HL-60 (cell line): Measurements from ENCODE around the gene PRDM16.

Source experiments
- DNase-seq, 2 experiments: peaks; one replicate each; pipeline ENCODE4 v3.0.0-alpha.2; 2010 to 2020; ENCODE audit warnings: low read depth in 1 of 2, low spot score in 1 of 2
- H3K27ac ChIP-seq: fragments of 250-450 bp; sonication (Bioruptor Pico); replicated peaks from 2 replicates; pipeline ENCODE4 v1.5.1; 2020; ENCODE audit warnings: mild to moderate bottlenecking, moderate library complexity
- H3K27me3 ChIP-seq: fragments of 250-450 bp; sonication (Bioruptor Pico); 2 replicates; pipeline ENCODE4 v1.5.1; 2021; ENCODE audit warnings: mild to moderate bottlenecking, moderate library complexity; ENCODE audit not compliant: insufficient read depth, poor library complexity, severe bottlenecking
- H3K4me3 ChIP-seq: replicated peaks from 2 replicates; pipeline ENCODE4 v1.5.1; 2011; ENCODE audit warnings: mild to moderate bottlenecking, control low read depth, low read length; ENCODE audit not compliant: insufficient read depth
- CTCF ChIP-seq: IDR thresholded peaks from one replicate; pipeline ENCODE4 v1.5.1; 2011; ENCODE audit warnings: low read length, control low read depth, inconsistent platforms; ENCODE audit not compliant: insufficient read depth
- GABPA ChIP-seq: IDR thresholded peaks from 2 replicates; pipeline ENCODE4 v1.6.1; 2012; ENCODE audit warnings: low read depth
- POLR2AphosphoS5 ChIP-seq: IDR thresholded peaks from 2 replicates; pipeline ENCODE4 v1.6.1; 2012; ENCODE audit warnings: low read depth
- SPI1 ChIP-seq: IDR thresholded peaks from 2 replicates; pipeline ENCODE4 v1.6.1; 2012; ENCODE audit warnings: low read depth, mild to moderate bottlenecking, borderline replicate concordance
- TF ChIP-seq, protein P1 (sequence below): IDR thresholded peaks from 2 replicates; pipeline ENCODE4 v1.6.1; 2012; ENCODE audit warnings: low read depth; ENCODE audit not compliant: insufficient replicate concordance

Gene PRDM16

GRCh38 chr1:3171761-3172160, 102.8 kb downstream of the PRDM16 start:
- no peak overlapping the region for H3K4me3 ChIP-seq
- TF ChIP-seq GABPA (no peak), POLR2AphosphoS5 (no peak), CTCF (no peak), SPI1 (no peak)
- TF ChIP-seq, protein P1, sequence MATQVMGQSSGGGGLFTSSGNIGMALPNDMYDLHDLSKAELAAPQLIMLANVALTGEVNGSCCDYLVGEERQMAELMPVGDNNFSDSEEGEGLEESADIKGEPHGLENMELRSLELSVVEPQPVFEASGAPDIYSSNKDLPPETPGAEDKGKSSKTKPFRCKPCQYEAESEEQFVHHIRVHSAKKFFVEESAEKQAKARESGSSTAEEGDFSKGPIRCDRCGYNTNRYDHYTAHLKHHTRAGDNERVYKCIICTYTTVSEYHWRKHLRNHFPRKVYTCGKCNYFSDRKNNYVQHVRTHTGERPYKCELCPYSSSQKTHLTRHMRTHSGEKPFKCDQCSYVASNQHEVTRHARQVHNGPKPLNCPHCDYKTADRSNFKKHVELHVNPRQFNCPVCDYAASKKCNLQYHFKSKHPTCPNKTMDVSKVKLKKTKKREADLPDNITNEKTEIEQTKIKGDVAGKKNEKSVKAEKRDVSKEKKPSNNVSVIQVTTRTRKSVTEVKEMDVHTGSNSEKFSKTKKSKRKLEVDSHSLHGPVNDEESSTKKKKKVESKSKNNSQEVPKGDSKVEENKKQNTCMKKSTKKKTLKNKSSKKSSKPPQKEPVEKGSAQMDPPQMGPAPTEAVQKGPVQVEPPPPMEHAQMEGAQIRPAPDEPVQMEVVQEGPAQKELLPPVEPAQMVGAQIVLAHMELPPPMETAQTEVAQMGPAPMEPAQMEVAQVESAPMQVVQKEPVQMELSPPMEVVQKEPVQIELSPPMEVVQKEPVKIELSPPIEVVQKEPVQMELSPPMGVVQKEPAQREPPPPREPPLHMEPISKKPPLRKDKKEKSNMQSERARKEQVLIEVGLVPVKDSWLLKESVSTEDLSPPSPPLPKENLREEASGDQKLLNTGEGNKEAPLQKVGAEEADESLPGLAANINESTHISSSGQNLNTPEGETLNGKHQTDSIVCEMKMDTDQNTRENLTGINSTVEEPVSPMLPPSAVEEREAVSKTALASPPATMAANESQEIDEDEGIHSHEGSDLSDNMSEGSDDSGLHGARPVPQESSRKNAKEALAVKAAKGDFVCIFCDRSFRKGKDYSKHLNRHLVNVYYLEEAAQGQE = no peak
- H3K27me3 ChIP-seq = peaks cover 9% of the 10 kb centered on the region
- H3K27ac ChIP-seq = no peak overlapping the region
- no peak for DNase-seq

- no peak for TF ChIP-seq POLR2AphosphoS5
- TF ChIP-seq SPI1 = no peak
- TF ChIP-seq, protein P1 = no peak
- TF ChIP-seq GABPA = no peak
- TF ChIP-seq CTCF = no peak
- H3K4me3 ChIP-seq = no peak overlapping the region
- no peak overlapping the region for H3K27ac ChIP-seq
- DNase-seq = no peak
- H3K27me3 ChIP-seq = peaks cover 9% of the 10 kb centered on the region
Observed at GRCh38 chr1:3172431-3173380, 103.7 kb downstream of the PRDM16 start.

- Histone ChIP-seq H3K27me3 (peaks cover 9% of the 10 kb centered on the region), H3K4me3 (no peak overlapping the region), H3K27ac (no peak overlapping the region)
- no peak for DNase-seq
- TF ChIP-seq CTCF = no peak
- TF ChIP-seq, protein P1 = no peak
- no peak for TF ChIP-seq GABPA
- no peak for TF ChIP-seq POLR2AphosphoS5
- no peak for TF ChIP-seq SPI1
Observed at GRCh38 chr1:3173381-3173980, 104.5 kb downstream of the PRDM16 start.
